ENCODE data around the gene TAX1BP1.

DNA sequence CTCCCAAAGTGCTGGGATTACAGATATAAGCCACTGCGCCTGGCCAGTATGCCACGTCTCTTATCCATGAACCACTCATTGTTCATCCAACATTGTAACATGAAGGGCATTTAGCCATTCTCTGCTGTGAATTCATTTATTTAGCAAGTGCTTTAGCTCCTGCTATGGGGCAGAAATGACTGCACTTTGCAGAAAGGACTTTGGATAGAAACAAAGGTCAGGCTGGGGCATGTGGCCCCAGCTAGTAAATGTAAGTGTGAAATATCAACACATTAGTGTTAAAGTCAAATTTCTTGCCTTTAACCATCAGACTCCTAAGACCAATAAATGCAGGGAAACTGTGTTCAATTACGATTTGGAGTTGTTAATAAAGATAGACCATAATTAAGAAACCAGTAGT, 27.7 kb upstream of the TAX1BP1 start:
- TF ChIP-seq POLR2A (IDR thresholded peaks at IDR 0.05) = no peak
- TF ChIP-seq CTCF (IDR thresholded peaks at IDR 0.05) = no peak
